ENCODE results near the gene SLC5A12.
A peak's percentile ranks its signal among the peaks of the same experiment; 100 is the strongest.
"Not testable (repeated sequence)": the region's sequence is repeated elsewhere in the genome, so short reads cannot be mapped to it uniquely, and the experiment has no call there.

Gene SLC5A12

DNA sequence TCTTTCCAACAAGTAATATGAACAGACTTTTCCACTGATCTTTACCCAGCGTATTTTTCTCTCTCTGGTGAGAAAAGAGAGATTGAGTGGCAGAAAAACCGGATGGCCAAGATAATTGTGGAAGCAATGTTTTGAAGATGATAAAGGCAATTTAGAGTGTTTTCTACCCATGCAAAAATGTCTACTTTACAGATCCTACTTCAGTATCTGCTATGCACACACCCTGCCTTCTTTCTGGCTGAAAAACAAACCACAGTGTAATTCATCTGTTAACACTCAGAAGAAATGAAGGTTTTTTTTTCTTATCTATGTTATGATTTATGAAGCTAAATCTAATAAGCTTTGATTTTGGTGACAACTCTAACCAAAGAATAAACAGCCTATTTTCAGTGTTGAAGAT is 56.8 kb downstream of the SLC5A12 start:
- TF ChIP-seq, protein P1, sequence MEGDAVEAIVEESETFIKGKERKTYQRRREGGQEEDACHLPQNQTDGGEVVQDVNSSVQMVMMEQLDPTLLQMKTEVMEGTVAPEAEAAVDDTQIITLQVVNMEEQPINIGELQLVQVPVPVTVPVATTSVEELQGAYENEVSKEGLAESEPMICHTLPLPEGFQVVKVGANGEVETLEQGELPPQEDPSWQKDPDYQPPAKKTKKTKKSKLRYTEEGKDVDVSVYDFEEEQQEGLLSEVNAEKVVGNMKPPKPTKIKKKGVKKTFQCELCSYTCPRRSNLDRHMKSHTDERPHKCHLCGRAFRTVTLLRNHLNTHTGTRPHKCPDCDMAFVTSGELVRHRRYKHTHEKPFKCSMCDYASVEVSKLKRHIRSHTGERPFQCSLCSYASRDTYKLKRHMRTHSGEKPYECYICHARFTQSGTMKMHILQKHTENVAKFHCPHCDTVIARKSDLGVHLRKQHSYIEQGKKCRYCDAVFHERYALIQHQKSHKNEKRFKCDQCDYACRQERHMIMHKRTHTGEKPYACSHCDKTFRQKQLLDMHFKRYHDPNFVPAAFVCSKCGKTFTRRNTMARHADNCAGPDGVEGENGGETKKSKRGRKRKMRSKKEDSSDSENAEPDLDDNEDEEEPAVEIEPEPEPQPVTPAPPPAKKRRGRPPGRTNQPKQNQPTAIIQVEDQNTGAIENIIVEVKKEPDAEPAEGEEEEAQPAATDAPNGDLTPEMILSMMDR (IDR thresholded peaks at IDR 0.05; ENCODE audit: low read depth, low read length) = no peak
- DNase-seq = no peak
- Histone ChIP-seq H3K27me3 (ENCODE audit: insufficient read depth, low read depth, severe bottlenecking) (no peaks in the 10 kb centered on the region), H3K4me3 (ENCODE audit: low read depth, low read length) (no peak overlapping the region), H3K9me3 (ENCODE audit: severe bottlenecking) (no peaks in the 10 kb centered on the region), H3K27ac (no peak overlapping the region), H3K36me3 (no peaks in the 10 kb centered on the region)

DNA sequence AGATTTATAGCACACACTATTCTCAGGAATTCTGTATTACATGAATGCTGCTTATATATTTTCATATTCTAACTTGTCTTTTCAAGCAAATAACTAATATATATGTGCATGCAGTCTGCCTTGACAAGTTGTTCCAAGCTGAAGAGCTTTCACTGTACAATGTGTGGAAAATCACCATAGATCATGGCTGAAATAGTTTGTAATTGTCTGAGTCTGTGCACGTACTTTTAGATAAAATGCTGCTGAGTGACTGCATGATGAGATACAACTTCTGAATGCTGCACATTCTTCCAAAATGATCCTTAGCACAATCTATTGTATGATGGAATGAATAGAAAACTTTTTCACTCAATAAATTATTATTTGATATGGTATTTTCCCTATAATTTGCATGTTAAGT is 58.9 kb downstream of the SLC5A12 start:
- Histone ChIP-seq H3K4me3 (ENCODE audit: low read depth, low read length) (no peak overlapping the region), H3K27me3 (ENCODE audit: insufficient read depth, low read depth, severe bottlenecking) (no peaks in the 10 kb centered on the region), H3K9me3 (ENCODE audit: severe bottlenecking) (no peaks in the 10 kb centered on the region), H3K27ac (no peak overlapping the region), H3K36me3 (no peaks in the 10 kb centered on the region)
- TF ChIP-seq, protein P1 (IDR thresholded peaks at IDR 0.05; ENCODE audit: low read depth, low read length) = no peak
- DNase-seq = no peak

DNA sequence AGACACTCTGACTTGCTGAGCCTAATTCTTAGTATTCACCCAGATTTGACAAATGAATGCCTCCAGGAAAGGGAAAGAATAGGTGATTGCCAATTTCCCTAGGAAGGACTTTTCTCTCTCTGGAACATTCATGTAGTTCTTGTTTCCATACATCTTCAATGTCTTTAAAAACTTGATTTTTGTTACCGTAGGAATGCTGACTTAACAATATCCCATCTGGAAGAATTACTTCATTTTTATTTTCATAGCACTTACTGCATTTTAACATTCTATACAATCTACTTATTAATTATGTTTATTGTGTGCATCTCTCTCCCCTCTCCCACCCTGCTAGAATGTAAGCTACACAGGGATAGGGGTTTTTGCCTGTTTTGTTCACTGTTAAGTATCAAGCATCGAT is 66.6 kb downstream of the SLC5A12 start:
- TF ChIP-seq, protein P1 (IDR thresholded peaks at IDR 0.05; ENCODE audit: low read depth, low read length) = no peak

DNA sequence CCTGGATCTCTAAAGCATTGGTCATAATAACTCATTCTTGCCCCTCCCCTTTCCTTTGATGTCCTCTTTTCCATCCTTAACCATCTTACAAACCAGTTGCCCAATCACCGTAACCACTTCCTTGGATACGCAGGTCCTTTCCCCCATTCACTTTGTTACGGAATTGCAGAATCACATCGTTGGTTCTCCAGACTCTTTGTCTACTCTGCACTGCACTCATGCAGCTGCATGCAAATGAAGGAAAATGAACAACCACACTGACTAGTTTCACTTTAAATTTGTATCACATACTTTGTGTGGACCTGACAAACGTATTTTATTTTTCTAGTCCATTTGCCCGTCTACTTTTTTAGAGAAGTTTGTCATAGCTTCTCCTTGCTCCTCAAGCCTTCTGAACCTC is 69.9 kb downstream of the SLC5A12 start:
- TF ChIP-seq, protein P1 (IDR thresholded peaks at IDR 0.05; ENCODE audit: low read depth, low read length) = no peak
- H3K27me3 ChIP-seq (ENCODE audit: insufficient read depth, low read depth, severe bottlenecking) = peaks cover 7% of the 10 kb centered on the region
- no peaks in the 10 kb centered on the region for H3K9me3 ChIP-seq (ENCODE audit: severe bottlenecking)
- H3K36me3 ChIP-seq = no peaks in the 10 kb centered on the region
- H3K27ac ChIP-seq = no peak overlapping the region
- no peak for DNase-seq
- no peak overlapping the region for H3K4me3 ChIP-seq (ENCODE audit: low read depth, low read length)

More for the DNA sequence above, 66.6 kb downstream of the SLC5A12 start:
- no peak overlapping the region for H3K4me3 ChIP-seq (ENCODE audit: low read depth, low read length)
- no peaks in the 10 kb centered on the region for H3K36me3 ChIP-seq
- no peak overlapping the region for H3K27ac ChIP-seq
- H3K9me3 ChIP-seq (ENCODE audit: severe bottlenecking) = no peaks in the 10 kb centered on the region
- DNase-seq = no peak
- H3K27me3 ChIP-seq (ENCODE audit: insufficient read depth, low read depth, severe bottlenecking) = peaks cover 2% of the 10 kb centered on the region

DNA sequence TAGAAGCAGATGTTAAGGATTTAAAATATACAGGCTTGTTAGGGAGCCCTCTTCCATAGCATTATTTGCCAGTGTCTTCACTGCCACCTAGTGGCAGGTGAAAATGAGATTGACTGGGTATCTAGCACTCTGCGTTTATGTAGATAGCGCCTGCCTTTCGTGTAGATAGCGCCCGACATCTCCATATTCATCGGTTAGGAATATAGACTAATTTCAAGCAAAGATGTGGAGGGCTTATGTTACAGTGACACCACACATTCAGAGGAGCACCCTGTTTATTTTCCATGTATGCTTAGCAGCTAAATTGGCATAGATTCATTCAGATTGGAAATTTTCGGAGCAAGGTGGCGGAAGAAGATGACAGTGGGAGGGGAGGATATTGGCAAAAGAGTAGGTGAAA is 72.0 kb downstream of the SLC5A12 start:
- peak; percentile 72 for DNase-seq
- no peak overlapping the region for H3K27ac ChIP-seq

DNA sequence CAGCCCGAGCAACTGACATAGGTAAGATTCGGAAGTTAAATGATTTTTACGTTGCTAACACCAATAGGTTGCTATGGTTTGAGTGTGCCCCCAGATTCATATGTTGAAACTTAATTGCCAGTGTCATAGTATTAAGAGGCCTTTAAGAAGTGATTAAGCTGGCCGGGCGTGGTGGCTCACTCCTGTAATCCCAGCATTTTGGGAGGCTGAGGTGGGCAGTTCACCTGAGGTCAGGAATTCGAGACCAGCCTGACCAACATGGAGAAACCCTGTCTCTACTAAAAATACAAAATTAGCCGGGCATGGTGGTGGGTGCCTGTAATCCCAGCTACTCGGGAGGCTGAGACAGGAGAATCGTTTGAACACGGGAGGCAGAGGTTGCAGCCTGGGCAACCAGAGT is 78.5 kb downstream of the SLC5A12 start:
- DNase-seq; H3K4me3 ChIP-seq (ENCODE audit: low read depth, low read length); H3K27me3 ChIP-seq (ENCODE audit: insufficient read depth, low read depth, severe bottlenecking); H3K27ac ChIP-seq; H3K36me3 ChIP-seq; H3K9me3 ChIP-seq (ENCODE audit: severe bottlenecking): not testable (repeated sequence)

More for the DNA sequence above, 72.0 kb downstream of the SLC5A12 start:
- Histone ChIP-seq H3K9me3 (ENCODE audit: severe bottlenecking) (no peaks in the 10 kb centered on the region), H3K4me3 (ENCODE audit: low read depth, low read length) (no peak overlapping the region), H3K27me3 (ENCODE audit: insufficient read depth, low read depth, severe bottlenecking) (peaks cover 7% of the 10 kb centered on the region), H3K36me3 (no peaks in the 10 kb centered on the region)
- TF ChIP-seq, protein P1 (IDR thresholded peaks at IDR 0.05; ENCODE audit: low read depth, low read length) = peak; percentile 68
